GM21528 (cell line): ENCODE results near the gene GGCT.
"Not testable (repeated sequence)": the region's sequence is repeated elsewhere in the genome, so short reads cannot be mapped to it uniquely, and the experiment has no call there.

Experiments used
- ATAC-seq: cut with Tn5 transposase; IDR thresholded peaks from one replicate; pipeline ENCODE4 v1.9.1; 2021; ENCODE audit warnings: mild to moderate bottlenecking, moderate library complexity; ENCODE audit not compliant: unreplicated experiment, low FRiP score

GGCT gene

GRCh38 chr7:30519122-30519521 is 14.5 kb upstream of the GGCT start:
- no peak for ATAC-seq

- ATAC-seq: no peak
Measured at GRCh38 chr7:30515761-30516160, 11.1 kb upstream of the GGCT start.

- no peak for ATAC-seq
Measured at GRCh38 chr7:30514776-30515175, 10.1 kb upstream of the GGCT start.

- ATAC-seq: no peak
Measured at GRCh38 chr7:30514177-30514576, 9.5 kb upstream of the GGCT start.

GRCh38 chr7:30513762-30514161 is 9.1 kb upstream of the GGCT start:
- no peak for ATAC-seq

- no peak for ATAC-seq
Measured at GRCh38 chr7:30511973-30512662, 7.5 kb upstream of the GGCT start.

- no peak for ATAC-seq
Measured at GRCh38 chr7:30511494-30511893, 6.9 kb upstream of the GGCT start.

- ATAC-seq: peak; percentile 64
Measured at GRCh38 chr7:30510124-30511075, 5.8 kb upstream of the GGCT start.

GRCh38 chr7:30509171-30509857 is 4.7 kb upstream of the GGCT start:
- ATAC-seq: not testable (repeated sequence)

- not testable (repeated sequence) for ATAC-seq
Measured at GRCh38 chr7:30507346-30507900, 2.8 kb upstream of the GGCT start.

GRCh38 chr7:30505174-30505697 is 607 bp upstream of the GGCT start:
- ATAC-seq: peak; percentile 24

GRCh38 chr7:30503274-30504212 is 1.1 kb downstream of the GGCT start:
- no peak for ATAC-seq

GRCh38 chr7:30502470-30503251 is 2.0 kb downstream of the GGCT start:
- no peak for ATAC-seq

- ATAC-seq: no peak
Measured at GRCh38 chr7:30501264-30501663, 3.4 kb downstream of the GGCT start.

- ATAC-seq: no peak
Measured at GRCh38 chr7:30493228-30493627, 11.4 kb downstream of the GGCT start.

- ATAC-seq: no peak
Measured at GRCh38 chr7:30491417-30491816, 13.2 kb downstream of the GGCT start.

GRCh38 chr7:30487371-30487770 is 17.3 kb downstream of the GGCT start:
- ATAC-seq: no peak

GRCh38 chr7:30485667-30486066 is 19.0 kb downstream of the GGCT start:
- ATAC-seq: no peak

- ATAC-seq: not testable (repeated sequence)
Measured at GRCh38 chr7:30481416-30481815, 23.2 kb downstream of the GGCT start.
